Activated CD8-positive, alpha-beta memory T cell treated with anti-CD3 and anti-CD28 coated beads, Interleukin-2, amount 50 U/mL, for 1 hour (primary cell): Measurements from ENCODE around the gene PCNX2.

Experiments
- DNase-seq: peaks from one replicate; pipeline ENCODE4 v3.0.0-alpha.2; 2020; ENCODE audit errors: extremely low read depth

The PCNX2 gene

DNA sequence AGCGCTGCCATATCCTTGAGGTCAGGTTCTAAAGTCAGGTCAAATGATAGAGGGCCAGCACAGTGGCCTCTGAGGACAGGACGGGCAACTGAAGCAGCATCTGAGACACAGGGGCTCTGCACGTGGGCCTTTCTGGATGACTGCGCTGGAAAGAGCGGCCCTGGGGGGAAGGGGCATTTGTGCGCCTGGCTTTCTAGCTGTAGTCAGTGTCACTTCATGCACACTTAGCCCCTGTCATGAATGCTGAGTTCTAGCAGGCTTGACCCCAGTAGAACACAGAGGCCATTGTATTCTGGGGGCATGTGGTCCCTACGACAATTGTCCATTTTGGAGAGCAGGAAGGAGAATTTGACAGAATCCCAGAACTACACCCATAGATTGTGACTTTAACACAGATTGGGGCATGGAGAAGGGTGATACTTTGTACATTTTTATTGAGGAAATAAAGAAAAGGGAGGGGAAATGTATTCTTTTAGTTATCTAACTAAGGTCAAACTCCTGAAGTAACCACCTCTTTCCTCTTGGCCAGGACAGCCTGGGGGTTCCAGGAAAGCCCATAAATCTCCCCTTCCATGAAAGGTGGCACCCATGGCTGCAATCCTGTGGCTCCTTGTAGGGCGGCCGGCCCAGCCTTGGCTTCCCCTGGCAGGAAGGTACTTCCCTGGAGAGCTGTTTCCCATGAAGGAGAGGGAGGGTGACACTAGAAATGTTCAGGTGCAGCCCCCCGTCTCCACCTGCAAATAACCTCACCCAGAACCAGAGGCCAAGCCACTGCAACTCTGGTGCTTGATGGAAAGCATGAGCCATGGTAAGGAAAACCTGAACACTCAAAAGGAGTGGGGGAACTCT lies 310.7 kb downstream of the PCNX2 start:
- no peak for DNase-seq

GRCh38 chr1:232983817-232984567 lies 311.5 kb downstream of the PCNX2 start:
- DNase-seq: no peak

DNA sequence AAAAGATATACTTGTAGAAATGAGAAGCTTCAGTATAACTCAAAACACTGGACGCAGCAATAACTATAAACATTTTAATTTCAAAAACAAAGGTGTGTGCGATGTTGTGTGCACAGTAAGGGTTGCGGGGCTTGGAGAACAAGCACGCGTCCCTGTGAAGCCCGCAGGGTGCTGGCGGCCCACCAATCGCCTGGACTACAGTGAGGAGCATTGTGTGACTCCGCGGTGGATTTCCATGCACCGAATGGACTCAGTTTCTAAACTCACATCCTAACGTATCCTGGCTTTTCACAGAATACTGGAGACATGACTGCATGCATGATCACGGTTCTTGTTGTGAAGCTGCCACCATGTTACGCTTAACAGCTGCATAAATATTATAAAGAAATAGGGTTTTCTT lies 312.1 kb downstream of the PCNX2 start:
- no peak for DNase-seq

- DNase-seq: no peak
These were observed 313.1 kb downstream of the PCNX2 start for GRCh38 chr1:232982238-232982944.

DNA sequence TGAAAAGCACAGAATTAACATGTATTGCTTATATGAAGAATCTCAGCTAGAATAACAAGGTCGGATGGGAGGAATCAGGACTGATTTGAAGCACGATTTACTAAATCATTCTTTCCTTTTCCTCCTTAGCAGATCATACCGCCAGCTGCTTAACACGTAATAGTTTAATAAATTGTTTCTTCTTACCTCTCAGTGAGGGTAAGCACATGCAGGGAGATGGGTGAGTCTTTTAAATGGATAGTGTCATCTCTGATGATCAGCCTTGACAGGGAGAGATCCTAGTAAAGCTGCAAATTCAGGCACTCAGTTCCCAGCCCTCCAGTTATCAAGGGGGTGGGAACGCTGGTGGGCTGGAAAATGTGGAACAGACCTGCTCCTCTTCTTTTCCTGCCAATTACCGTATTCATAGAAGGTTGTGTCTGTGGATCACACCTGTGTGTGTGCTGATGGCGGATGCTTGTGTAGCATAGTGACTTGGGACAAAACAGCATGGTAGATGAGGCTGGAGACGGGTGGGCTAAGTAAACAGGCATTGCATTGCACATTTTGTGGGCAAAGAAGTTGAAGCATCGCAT lies 314.5 kb downstream of the PCNX2 start:
- DNase-seq: no peak

DNA sequence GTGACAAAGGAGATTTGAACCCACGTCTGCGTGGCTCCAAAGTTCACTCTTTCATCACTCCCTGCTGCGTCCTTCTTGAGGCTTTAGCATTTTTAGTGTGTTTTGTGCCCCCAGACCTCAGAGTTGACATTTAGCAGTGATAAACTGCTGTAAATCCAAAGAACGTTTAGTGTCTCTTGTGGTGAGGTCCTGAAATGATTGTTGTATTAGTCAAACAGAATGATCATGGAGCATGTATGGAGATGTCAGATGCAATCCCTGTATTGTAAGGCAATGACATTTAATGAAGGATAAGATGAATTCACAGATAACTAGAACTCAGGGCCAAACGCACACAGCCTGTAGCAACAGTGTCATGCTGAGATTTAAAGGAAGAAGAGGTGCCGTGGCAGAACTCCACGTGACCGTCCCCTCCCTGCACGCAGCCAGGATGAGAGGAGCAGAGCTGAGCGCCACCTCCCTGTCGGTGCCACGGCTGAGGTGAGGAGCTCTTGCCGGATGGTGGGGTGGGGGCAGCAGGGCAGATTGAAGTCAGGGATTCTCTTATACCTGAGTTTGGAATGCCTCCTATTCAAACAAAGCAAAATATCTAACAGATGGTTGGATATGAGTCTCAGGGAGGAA lies 315.1 kb downstream of the PCNX2 start:
- no peak for DNase-seq

DNA sequence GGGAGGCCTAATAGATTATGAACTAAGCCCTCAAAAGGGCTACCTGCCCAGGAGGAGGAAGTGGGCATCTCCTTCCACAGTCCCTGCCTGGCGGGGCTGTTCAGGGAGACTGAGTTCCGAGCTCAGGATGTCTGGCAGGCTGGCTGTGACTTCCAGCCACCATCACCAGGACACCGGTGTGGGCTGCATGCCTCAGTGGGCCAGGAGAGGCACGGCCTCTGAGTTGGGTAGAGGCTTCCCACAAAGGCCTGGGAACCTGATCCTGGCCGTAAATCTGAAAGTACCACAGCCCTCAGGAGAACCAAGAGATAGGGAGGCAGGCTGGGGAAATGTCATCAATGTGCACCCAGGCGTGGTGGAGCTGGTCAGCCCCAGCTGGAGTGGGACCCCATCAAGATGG lies 316.0 kb downstream of the PCNX2 start:
- no peak for DNase-seq

GRCh38 chr1:232978815-232979214 lies 316.7 kb downstream of the PCNX2 start:
- no peak for DNase-seq

DNA sequence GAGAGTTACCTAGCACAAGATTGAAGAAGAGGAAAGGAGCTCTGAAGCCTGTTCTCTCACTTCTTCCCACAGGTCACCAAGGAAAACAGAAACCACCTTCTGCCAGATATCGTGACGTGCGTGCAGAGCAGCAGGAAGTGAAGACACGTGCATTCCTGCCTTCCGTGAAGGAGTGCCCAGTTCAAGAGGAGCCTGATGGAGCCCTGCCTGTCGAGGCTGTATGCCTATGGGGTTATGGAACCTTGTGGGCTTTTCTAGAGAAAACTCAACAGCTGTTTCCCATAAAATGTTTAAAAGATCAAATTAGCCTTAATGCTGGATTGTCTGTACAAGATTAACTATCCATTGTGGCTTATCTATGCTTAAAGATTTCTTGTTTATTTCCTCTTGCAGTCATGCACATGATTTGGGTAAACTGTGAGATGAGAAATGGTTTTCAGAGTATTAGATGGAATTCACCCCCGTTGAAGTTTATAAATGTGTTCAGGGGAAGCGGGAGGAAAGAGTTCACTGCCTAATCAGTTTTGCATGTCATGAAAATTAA lies 317.4 kb downstream of the PCNX2 start:
- no peak for DNase-seq

- no peak for DNase-seq
These were observed 320.6 kb downstream of the PCNX2 start for GRCh38 chr1:232974971-232975370.

- no peak for DNase-seq
These were observed 321.6 kb downstream of the PCNX2 start for GRCh38 chr1:232973652-232974611.

GRCh38 chr1:232970508-232970907 lies 325.0 kb downstream of the PCNX2 start:
- no peak for DNase-seq

- DNase-seq: no peak
These were observed 325.7 kb downstream of the PCNX2 start for GRCh38 chr1:232969799-232970198.

GRCh38 chr1:232968965-232969364 lies 326.6 kb downstream of the PCNX2 start:
- DNase-seq: no peak

GRCh38 chr1:232968391-232968790 lies 327.1 kb downstream of the PCNX2 start:
- DNase-seq: no peak

GRCh38 chr1:232966663-232967062 lies 328.9 kb downstream of the PCNX2 start:
- no peak for DNase-seq

DNA sequence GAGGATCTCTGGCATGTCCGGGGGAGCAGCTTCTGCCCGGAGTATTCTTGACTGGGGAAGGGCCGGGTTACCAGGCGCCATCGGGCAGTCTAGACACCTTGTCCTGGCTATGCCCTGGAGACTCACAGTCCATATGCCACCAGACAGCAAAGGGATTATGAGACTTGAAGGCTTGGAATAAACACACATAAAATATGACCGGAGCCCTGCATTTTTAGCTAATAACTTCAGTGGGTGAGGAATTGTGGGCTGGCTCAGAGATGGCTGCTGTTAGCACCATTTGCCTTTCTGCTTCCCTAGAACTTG lies 329.7 kb downstream of the PCNX2 start:
- DNase-seq: no peak

DNA sequence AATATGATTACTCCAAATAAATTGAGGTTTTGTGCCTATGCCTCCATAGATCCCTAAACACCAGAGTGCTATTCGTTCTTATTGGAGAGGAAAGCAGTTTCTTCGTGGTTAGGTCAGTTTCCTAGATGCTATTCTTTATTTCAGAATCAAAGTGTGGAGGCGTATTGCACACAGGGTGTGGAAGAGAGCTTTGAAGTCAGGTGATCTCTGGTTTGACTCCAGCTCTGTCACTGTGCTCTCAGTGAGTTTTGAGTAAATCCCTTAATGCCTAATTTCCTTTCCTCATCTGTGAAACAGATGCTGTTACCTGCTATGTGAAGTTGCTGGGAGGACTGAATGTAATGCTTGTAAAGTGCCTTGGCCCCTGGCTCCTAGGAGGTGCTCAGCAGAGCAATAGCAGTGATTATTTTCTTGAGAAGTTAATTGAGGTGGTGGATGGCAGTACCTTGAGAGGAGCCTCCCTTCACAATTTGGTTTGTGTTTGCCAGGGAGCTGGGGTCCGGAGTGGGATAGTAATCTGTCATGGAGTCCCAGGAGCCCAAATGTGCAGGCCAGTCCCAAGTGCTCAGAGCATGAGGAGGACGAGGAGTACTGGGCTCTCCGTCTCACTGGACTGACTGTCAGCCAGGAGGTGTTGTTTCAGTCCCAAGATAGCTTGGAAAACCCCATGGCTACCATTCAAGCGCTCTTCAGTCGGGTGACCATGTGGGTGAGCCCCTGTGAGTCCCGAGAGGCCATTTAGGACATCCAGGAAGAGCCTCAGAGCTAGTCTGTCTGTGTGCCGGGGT lies 330.2 kb downstream of the PCNX2 start:
- no peak for DNase-seq

GRCh38 chr1:232964601-232965000 lies 330.9 kb downstream of the PCNX2 start:
- DNase-seq: no peak
